GM19035 (cell line): ENCODE data around the gene MFSD2A.
A peak's percentile ranks its signal among the peaks of the same experiment; 100 is the strongest.
"Not testable (repeated sequence)": the region's sequence is repeated elsewhere in the genome, so short reads cannot be mapped to it uniquely, and the experiment has no call there.

Source experiments
- ATAC-seq: cut with Tn5 transposase; IDR thresholded peaks from one replicate; pipeline ENCODE4 v1.9.1; 2021; ENCODE audit not compliant: unreplicated experiment

The MFSD2A gene

GRCh38 chr1:40001456-40001855 lies 46.5 kb downstream of the MFSD2A start:
- no peak for ATAC-seq

DNA sequence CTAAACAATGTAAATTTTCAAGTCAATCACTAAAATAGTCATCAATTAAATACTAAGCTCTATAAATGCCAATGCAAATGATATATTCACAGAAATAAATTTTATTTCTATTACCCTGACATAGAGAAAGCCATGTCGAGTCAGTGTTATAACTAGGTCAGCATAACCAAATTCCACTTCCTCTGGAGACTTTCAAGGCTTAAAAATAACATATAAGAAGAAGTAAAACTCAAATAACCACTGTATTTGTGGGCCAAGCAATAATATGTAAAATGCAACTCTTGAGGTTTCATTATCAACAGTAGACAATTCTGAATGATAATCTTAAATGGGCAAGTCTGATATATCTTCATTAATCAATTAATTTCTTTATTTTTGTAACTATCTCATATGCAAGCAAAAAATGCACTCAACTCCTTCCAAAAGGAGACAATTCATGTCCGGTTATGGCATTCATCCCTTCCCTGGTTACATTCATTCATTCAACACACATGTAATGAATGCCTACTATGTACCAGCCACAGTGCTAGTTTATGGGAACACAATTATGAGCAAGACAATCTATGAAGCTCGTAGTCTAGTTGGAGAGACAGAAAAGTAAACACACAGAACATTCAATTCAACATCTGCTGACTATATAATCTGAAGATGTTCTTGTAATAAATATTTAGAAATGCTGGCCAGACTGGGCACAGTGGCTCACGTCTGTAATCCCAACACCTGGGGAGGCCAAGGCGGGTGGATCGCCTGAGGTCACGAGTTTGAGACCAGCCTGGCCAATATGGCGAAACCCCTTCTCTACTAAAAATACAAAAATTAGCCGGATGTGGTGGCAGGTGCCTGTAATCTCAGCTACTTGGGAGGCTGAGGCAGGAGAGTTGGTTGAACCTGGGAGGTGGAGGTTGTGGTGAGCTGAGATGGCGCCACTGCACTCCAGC lies 48.5 kb downstream of the MFSD2A start:
- peak; percentile 74 for ATAC-seq

- no peak for ATAC-seq
Observed at GRCh38 chr1:40004857-40005256, 49.9 kb downstream of the MFSD2A start.

GRCh38 chr1:40007481-40008034 lies 52.6 kb downstream of the MFSD2A start:
- ATAC-seq: not testable (repeated sequence)

DNA sequence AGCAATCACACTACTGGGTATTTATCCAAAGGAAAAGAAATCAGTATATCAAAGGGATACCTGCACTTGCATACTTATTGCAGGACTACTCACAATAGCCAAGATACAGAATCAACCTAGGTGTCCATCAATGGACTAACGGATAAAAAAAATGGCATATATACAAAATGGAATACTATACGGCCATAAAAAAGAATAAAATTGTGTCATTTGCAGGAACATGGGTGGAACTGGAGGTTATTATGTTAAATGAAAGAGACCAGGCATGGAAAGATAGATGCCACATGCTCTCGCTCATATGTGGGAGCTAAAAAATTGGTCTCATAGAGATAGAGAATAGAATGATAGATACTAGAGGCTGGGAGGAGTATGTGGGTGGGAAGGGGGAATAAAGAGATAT lies 56.3 kb downstream of the MFSD2A start:
- no peak for ATAC-seq

- no peak for ATAC-seq
Observed at GRCh38 chr1:40014253-40014706, 59.3 kb downstream of the MFSD2A start.

DNA sequence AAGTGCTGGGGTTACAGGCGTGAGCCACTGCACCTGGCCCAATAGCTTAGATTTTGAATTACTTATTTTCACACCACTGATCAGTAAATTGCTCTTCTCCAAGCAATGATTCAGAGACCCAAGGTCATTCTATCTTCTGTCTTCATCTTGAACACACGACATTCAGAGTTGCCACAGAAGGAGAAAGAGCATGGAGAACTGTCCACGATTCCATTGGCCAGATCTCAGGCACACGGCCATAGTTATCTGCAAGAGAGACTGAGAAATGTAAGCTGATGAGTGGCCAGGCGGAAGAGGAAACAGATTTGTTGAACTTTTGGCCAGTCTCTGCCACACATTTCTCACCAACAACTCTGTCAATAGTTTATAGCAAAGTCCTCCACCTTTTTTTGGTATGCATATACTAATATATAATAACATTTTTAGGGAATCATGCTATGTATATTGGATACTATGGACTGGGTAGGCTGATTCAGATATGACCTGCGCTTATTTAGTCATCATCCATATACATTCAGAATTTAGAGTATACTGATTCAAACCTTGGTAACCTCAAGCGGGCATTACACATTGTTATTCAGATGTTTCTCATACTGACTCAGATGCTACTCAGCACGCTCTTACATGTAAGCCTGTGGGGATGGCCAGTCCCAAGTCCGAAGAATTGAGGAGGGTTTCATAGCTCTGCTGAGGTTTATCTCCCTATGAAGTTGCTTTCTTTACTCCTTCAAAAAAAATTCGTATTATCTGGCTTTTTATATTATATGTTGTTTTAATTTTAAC lies 60.1 kb downstream of the MFSD2A start:
- no peak for ATAC-seq

DNA sequence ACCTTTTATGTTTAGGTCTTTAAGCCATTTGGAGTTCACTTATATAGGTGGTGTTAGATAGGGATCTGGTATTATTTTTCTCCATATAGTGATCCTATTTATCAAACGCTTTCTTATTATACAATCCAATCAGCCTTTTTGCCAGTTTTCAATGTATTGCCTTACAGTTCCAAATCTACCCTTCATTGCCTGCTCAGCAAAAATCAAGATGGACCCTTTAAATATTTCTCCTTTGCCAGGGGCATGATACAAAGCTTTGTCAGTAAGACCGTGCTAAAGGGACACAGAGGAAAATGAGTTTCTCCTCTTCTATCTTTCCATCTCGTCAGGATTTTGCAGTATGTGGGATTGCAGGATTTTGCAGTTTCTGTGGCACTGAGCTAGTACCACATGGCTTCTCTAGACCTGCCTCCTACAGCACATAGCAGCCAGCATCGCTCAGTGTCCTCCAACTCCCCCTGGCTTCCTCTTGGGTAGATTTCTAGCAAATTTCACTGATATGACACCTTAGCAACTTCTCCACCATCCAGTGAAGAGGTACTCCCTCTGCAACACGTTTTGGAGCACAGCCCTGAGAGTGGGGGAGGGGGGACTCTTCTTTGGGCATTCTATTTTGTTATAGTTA lies 63.1 kb downstream of the MFSD2A start:
- no peak for ATAC-seq
